Body of pancreas (tissue), 4 donors: ENCODE data around the gene IFNAR1. TPM values are rescaled to one million over a fixed set of nuclear protein-coding genes. Genes with fewer than 3 reads are reported as not detected.

Experiments
- ATAC-seq: fragments of 150-250 bp; one replicate; pipeline ENCODE4 v1.9.1; 2016
- DNase-seq, 4 donors: peaks; one replicate each; pipeline ENCODE4 v3.0.0-alpha.2; 2019
- H3K27ac ChIP-seq, 4 donors: fragments of 200-600 bp; sonication (generic); 1 replicate in 3 of 4; 2 replicates in 1 of 4; pipeline versions ENCODE4 v1.5.1 to v1.6.1; 2016 to 2019; ENCODE audit warnings: mild to moderate bottlenecking in 1 of 4, mixed read lengths in 1 of 4, moderate library complexity in 1 of 4
- H3K27me3 ChIP-seq, 2 donors: fragments of 200-600 bp; sonication (generic); one replicate each; pipeline ENCODE4 v1.6.0; 2016; ENCODE audit warnings: mild to moderate bottlenecking in 1 of 2
- H3K36me3 ChIP-seq, 2 donors: fragments of 200-600 bp; sonication (generic); replicated peaks in 1 of 2; 2 replicates each; pipeline ENCODE4 v1.5.1; 2016; ENCODE audit warnings: low read depth in 2 of 2; ENCODE audit not compliant: insufficient read depth in 1 of 2
- H3K4me1 ChIP-seq: fragments of 200-600 bp; sonication (generic); one replicate; pipeline ENCODE4 v1.6.0; 2016
- H3K4me3 ChIP-seq, 2 donors: fragments of 200-600 bp; sonication (generic); 1 replicate in 1 of 2; 2 replicates in 1 of 2; pipeline ENCODE4 v1.5.1; 2016 to 2019
- H3K9me3 ChIP-seq, 3 donors: fragments of 200-600 bp; sonication (generic); 1 replicate in 2 of 3; 2 replicates in 1 of 3; pipeline ENCODE4 v1.5.1; 2016
- CTCF ChIP-seq, 7 experiments: fragments of 450-650 bp in 4 of 7; fragments of 200-600 bp in 3 of 7; sonication (generic) in 3 of 7; IDR thresholded peaks; one replicate each; pipeline ENCODE4 v1.5.1; 2016 to 2019; ENCODE audit warnings: antibody characterized with exemption in 7 of 7
- POLR2A ChIP-seq, 3 donors: fragments of 450-650 bp; IDR thresholded peaks; one replicate each; pipeline ENCODE4 v1.6.1; 2016; ENCODE audit warnings: antibody characterized with exemption in 3 of 3, mild to moderate bottlenecking in 2 of 3
- WGBS, 2 donors: methylation state at CpG; one replicate each; pipeline ENCODE4 v1.1.5; 2017; 5-methylcytosine and 5-hydroxymethylcytosine counted together
- intact Hi-C: fragments of 100-400 bp; cut with DNase I; formaldehyde crosslinking; loops from one replicate; pipeline ENCODE4 v1.15.1; 2023
- total RNA-seq, 2 donors: library from RNA; depleted of rRNA; stranded (reverse); fragments of >200 nt; gene quantifications; one replicate each; pipeline ENCODE4 v1.1.0, GENCODE V29; 2016

Gene IFNAR1
- total RNA-seq, 2 donors from 2014 or later: 14.2 to 17.9 TPM

GRCh38 chr21:33290441-33290840 is 34.3 kb upstream of the IFNAR1 start:
- Histone ChIP-seq H3K9me3 (no peaks in the 10 kb centered on the region), H3K4me3 (no peak overlapping the region), H3K4me1 (peaks cover 25% of the 10 kb centered on the region), H3K27ac (no peak overlapping the region), H3K27me3 (no peaks in the 10 kb centered on the region), H3K36me3 (peaks cover 0 to 8% of the 10 kb centered on the region in 2 donors)
- DNase-seq (no peak), ATAC-seq (no peak)
- TF ChIP-seq CTCF (IDR thresholded peaks at IDR 0.05) (no peak), POLR2A (IDR thresholded peaks at IDR 0.05) (no peak)
- 90 to 94% methylated on average over 7 to 11 of the region's 11 CpGs for WGBS, 2 donors
- intact Hi-C loops: no loop called here

- Histone ChIP-seq H3K4me1 (peaks cover 13% of the 10 kb centered on the region), H3K27ac (no peak overlapping the region), H3K9me3 (no peaks in the 10 kb centered on the region), H3K27me3 (no peaks in the 10 kb centered on the region), H3K36me3 (peaks cover 0 to 14% of the 10 kb centered on the region in 2 donors), H3K4me3 (no peak overlapping the region)
- ATAC-seq (no peak), DNase-seq (no peak)
- 89 to 97% methylated on average over 6 to 9 of the region's 9 CpGs for whole genome bisulfite sequencing, 2 donors
- intact Hi-C loops: no loop called here
- TF ChIP-seq POLR2A (IDR thresholded peaks at IDR 0.05) (peak in 1 of 3 donors; percentile 6), CTCF (IDR thresholded peaks at IDR 0.05) (no peak)
Measured at GRCh38 chr21:33291686-33292085, 33.1 kb upstream of the IFNAR1 start.

- Histone ChIP-seq H3K27me3 (no peaks in the 10 kb centered on the region), H3K36me3 (peaks cover 0 to 16% of the 10 kb centered on the region in 2 donors), H3K4me1 (peaks cover 3% of the 10 kb centered on the region), H3K4me3 (no peak overlapping the region), H3K27ac (no peak overlapping the region), H3K9me3 (no peaks in the 10 kb centered on the region)
- TF ChIP-seq POLR2A (IDR thresholded peaks at IDR 0.05) (no peak), CTCF (IDR thresholded peaks at IDR 0.05) (no peak)
- intact Hi-C loops: no loop called here
- ATAC-seq: no peak
- WGBS, 2 donors: 79 to 88% methylated on average over 2 to 5 of the region's 5 CpGs
- no peak for DNase-seq
Measured at GRCh38 chr21:33292724-33293123, 32.0 kb upstream of the IFNAR1 start.

GRCh38 chr21:33293136-33293535 is 31.6 kb upstream of the IFNAR1 start:
- Histone ChIP-seq H3K4me3 (no peak overlapping the region), H3K4me1 (no peaks in the 10 kb centered on the region), H3K36me3 (peaks cover 0 to 16% of the 10 kb centered on the region in 2 donors), H3K9me3 (no peaks in the 10 kb centered on the region), H3K27ac (no peak overlapping the region), H3K27me3 (no peaks in the 10 kb centered on the region)
- intact Hi-C loops: no loop called here
- no peak for DNase-seq
- TF ChIP-seq CTCF (IDR thresholded peaks at IDR 0.05) (no peak), POLR2A (IDR thresholded peaks at IDR 0.05) (no peak)
- ATAC-seq: no peak
- WGBS, 2 donors: 92 to 93% methylated on average over 6 to 7 of the region's 7 CpGs

GRCh38 chr21:33293811-33294216 is 31.0 kb upstream of the IFNAR1 start:
- 66 to 74% methylated on average over 7 of the region's 7 CpGs for WGBS, 2 donors
- TF ChIP-seq POLR2A (IDR thresholded peaks at IDR 0.05) (no peak), CTCF (IDR thresholded peaks at IDR 0.05) (no peak)
- H3K4me1 ChIP-seq: no peaks in the 10 kb centered on the region
- no peak overlapping the region for H3K4me3 ChIP-seq
- peaks cover 0 to 16% of the 10 kb centered on the region in 2 donors for H3K36me3 ChIP-seq
- intact Hi-C loops: no loop called here
- no peak for DNase-seq
- no peaks in the 10 kb centered on the region for H3K9me3 ChIP-seq
- no peak for ATAC-seq
- no peaks in the 10 kb centered on the region for H3K27me3 ChIP-seq
- no peak overlapping the region for H3K27ac ChIP-seq
